Measurements from ENCODE around the gene VEGFA. TPM values are rescaled to one million over a fixed set of nuclear protein-coding genes. Genes with fewer than 3 reads are reported as not detected.

Gene VEGFA
- total RNA-seq, 1 donor from 2014 or later: 231 TPM

- H3K36me3 ChIP-seq: no peaks in the 10 kb centered on the region
- peaks cover 5% of the 10 kb centered on the region for H3K4me1 ChIP-seq
- H3K4me3 ChIP-seq: no peak overlapping the region
- intact Hi-C loops (cut with DNase I): no loop called here
- no peak overlapping the region for H3K27ac ChIP-seq
- TF ChIP-seq CTCF (IDR thresholded peaks at IDR 0.05): no peak
- no peaks in the 10 kb centered on the region for H3K27me3 ChIP-seq
- no peaks in the 10 kb centered on the region for H3K9me3 ChIP-seq
- DNase-seq (no peak), ATAC-seq (peak; percentile 29)
These were observed 63.4 kb downstream of the VEGFA start for GRCh38 chr6:43833223-43833995.

GRCh38 chr6:43833996-43834390 lies 64.0 kb downstream of the VEGFA start:
- Histone ChIP-seq H3K9me3 (no peaks in the 10 kb centered on the region), H3K27ac (no peak overlapping the region), H3K4me1 (peaks cover 5% of the 10 kb centered on the region), H3K36me3 (no peaks in the 10 kb centered on the region), H3K27me3 (no peaks in the 10 kb centered on the region), H3K4me3 (no peak overlapping the region)
- no peak for ATAC-seq
- no peak for DNase-seq
- no peak for TF ChIP-seq CTCF (IDR thresholded peaks at IDR 0.05)
- intact Hi-C loops (cut with DNase I): no loop called here

GRCh38 chr6:43834528-43835155 lies 64.6 kb downstream of the VEGFA start:
- H3K4me3 ChIP-seq: no peak overlapping the region
- no peak for DNase-seq
- no peaks in the 10 kb centered on the region for H3K36me3 ChIP-seq
- TF ChIP-seq CTCF (IDR thresholded peaks at IDR 0.05): no peak
- intact Hi-C loops (cut with DNase I): no loop called here
- H3K27me3 ChIP-seq: no peaks in the 10 kb centered on the region
- ATAC-seq: no peak
- no peaks in the 10 kb centered on the region for H3K9me3 ChIP-seq
- peaks cover 5% of the 10 kb centered on the region for H3K4me1 ChIP-seq
- no peak overlapping the region for H3K27ac ChIP-seq

- H3K27ac ChIP-seq: no peak overlapping the region
- peaks cover 5% of the 10 kb centered on the region for H3K4me1 ChIP-seq
- H3K27me3 ChIP-seq: no peaks in the 10 kb centered on the region
- no peaks in the 10 kb centered on the region for H3K9me3 ChIP-seq
- no peak for TF ChIP-seq CTCF (IDR thresholded peaks at IDR 0.05)
- DNase-seq (no peak), ATAC-seq (no peak)
- no peaks in the 10 kb centered on the region for H3K36me3 ChIP-seq
- H3K4me3 ChIP-seq: no peak overlapping the region
- intact Hi-C loops (cut with DNase I): no loop called here
These were observed 65.9 kb downstream of the VEGFA start for GRCh38 chr6:43835872-43836419.

Other genes with a start within 250 kb of the VEGFA start
- gene XPO5, start 194.2 kb upstream of the VEGFA start, total RNA-seq: 36.9 TPM
- gene POLH, start 194.0 kb upstream of the VEGFA start, total RNA-seq: 21.4 TPM
- gene GTPBP2, start 140.9 kb upstream of the VEGFA start, total RNA-seq: 85.7 TPM
- gene MAD2L1BP, start 134.4 kb upstream of the VEGFA start, total RNA-seq: 18.5 TPM
- 0.20 TPM for gene RSPH9, start 125.2 kb upstream of the VEGFA start, total RNA-seq
- 28.1 TPM for gene MRPS18A, start 82.4 kb upstream of the VEGFA start, total RNA-seq

All from upper lobe of right lung (tissue), 1 donor.